Fibroblast of peridontal ligament (primary cell): ENCODE results near the gene RYK.
A peak's percentile ranks its signal among the peaks of the same experiment; 100 is the strongest.
"Not testable (repeated sequence)": the region's sequence is repeated elsewhere in the genome, so short reads cannot be mapped to it uniquely, and the experiment has no call there.

ENCODE experiments used
- DNase-seq: peaks from one replicate; pipeline ENCODE4 v3.0.0-alpha.2; 2010; ENCODE audit errors: extremely low read depth

Gene RYK

DNA sequence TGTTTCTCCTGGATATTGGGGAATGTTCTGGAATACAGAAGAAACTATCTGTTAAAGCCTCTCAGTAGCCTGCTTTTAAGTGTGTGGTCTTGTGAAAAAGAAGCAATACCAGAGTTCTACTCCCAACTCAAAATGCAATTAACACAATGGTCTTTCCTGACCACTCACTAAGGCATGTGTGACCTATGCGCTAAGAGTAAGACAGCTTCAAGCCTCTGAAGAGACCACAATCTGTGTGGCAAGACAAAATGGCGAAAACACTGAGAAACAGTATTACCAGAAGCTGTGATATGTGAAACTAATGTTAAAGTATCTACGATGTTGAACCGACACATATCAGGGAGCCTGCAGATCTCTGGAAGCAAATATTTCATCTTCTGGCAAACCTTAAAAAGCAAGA, 33.8 kb downstream of the RYK start:
- DNase-seq: no peak

DNA sequence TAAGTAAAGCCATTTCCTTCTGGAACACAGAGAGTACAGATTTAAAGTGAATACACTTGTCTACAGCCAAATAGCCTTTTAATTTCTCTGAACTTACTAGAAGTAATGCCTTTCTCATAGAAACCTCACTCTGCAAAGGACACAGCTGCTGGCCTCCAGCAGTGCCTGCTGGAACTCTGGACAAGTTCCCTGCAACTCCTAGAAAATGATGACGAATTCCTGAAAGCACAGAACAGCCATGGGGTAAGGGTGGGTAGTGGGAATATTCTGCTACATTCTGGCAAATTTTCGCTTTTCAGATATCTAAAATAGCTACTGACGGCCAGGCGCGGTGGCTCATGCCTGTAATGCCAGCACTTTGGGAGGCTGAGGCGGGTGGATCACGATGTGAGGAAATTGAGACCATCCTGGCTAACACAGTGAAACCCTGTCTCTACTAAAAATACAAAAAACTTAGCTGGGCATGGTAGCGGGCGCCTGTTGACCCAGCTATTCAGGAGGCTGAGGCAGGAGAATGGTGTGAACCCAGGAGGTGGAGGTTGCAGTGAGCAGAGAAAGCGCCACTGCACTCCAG, 34.4 kb downstream of the RYK start:
- DNase-seq: no peak

DNA sequence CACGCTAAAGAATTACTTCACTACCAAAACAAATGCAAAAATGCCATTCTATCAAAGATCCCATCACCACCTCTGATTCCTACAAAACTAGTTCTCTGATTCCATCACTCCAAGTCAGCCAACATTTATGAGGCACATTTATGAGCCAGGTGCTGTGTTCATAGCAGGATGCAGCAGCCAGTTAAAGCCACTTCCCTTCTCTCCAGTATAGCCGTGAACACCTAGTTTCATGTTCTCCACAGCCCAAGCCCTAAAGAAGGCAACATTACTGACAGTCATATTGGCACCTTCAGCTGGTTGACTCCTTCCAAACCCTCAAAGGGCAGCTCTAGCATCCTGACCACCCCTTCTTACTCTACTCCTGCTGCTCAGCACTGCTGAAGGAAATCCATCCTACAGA, 36.4 kb downstream of the RYK start:
- no peak for DNase-seq

DNA sequence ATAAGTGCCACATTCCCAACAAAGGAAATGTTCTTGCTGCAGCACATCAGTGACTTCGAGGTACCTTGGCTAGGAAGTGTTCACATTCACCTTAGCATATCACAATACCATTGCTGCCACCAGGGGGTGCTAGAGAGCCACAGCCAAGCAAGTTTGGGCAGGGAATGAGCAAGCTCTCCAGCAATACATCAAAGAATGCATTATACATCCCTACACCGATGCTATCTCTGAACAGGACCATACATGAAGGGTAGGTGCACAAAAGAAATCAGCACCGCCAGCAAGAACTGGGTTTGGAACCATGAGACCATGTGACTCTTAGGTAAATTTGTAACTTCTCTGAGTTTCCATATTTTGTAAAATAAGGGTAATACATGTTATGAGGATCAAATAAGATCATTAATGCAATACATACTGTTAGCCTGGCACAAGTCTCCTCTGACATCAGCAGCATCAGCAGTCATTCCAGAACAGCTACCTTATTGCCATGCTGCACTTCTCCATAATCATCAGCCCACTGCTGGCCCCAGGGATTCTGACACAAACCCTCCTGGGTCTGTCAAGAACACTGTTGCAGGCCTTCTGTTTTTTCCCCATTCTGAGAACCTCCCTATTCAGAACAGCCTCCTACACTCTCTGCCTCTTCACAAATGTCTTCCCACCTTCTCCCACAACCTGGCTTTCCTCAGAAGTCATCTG, 37.5 kb downstream of the RYK start:
- peak; percentile 79 for DNase-seq

DNA sequence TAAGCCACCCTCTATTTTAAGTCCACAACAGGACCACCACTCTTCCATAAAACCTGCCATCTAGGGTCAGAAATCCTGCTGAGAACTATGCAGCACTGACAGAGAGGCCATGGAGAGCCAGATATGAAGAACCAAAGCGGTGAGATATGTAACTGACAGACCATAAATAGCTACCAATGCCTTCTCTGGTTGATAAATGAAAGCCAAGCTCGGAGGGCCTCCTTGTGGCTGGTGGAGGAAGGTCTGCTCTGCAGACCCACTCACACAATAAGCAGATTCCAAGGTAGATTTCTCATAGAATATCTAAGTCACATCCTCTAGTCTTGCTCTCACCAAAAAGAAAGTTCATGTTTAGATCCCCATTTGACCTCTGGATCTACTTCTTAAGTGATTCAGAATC, 38.9 kb downstream of the RYK start:
- DNase-seq: peak; percentile 64

DNA sequence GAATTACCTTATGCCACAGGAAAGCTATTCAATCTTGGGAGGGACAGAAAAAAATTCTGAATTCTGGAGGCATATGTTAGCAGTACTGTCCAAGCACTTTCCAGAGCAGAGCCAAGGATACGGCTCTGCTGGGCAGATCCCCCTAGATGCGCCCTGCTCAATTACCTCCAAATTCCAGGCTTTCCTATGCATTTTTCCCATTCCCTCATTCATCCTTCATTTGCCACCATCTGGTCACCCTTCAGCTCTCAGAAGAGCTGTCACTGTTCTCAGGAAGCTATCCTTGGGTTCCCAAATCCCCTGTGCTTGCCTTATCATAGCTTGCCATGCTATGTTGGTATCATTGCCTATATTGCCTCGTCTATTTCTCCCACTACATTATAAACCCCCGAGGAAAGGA, 45.2 kb downstream of the RYK start:
- DNase-seq: no peak

DNA sequence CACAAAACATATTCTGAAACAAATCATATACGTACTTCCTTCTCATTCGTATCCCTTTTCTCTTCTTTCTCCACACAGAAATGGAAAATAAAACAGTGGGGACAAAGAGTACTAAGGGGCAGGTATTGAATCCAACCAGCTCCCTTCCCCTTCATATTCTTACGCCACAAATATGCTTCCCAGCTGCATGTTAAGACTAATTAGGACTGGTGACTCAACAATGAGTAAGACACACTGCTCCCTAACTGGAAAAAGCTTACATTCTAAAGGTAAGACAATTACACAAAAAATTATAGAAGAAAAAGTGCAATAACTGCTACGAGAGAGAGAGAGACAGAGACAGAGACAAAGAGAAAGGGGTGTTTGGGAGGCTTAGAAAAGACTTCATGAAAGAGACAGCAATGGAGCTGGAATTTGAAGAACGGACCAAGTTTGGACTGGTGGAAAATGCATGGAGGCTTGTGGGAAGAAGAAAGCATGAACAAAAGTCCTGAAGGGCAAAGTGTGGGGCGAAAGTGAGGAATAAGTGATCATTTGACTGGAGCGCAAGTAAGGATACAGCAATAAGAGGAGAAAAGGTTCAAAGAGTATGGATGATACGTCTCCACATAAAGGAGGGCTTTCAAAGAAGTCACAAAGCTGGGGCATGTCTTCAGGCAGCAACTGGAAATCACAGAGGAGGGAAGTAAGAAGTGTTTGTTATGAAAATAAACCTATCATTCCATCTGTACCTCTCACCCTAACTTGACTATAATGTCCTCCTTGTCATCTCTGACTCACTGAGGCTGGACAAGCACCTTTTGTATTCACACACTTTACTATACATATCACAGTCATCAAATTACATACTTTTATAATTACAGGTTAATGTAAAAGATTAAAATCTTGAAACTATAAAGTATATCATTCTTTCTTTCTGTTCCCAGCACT, 49.2 kb downstream of the RYK start:
- DNase-seq: peak; percentile 86

DNA sequence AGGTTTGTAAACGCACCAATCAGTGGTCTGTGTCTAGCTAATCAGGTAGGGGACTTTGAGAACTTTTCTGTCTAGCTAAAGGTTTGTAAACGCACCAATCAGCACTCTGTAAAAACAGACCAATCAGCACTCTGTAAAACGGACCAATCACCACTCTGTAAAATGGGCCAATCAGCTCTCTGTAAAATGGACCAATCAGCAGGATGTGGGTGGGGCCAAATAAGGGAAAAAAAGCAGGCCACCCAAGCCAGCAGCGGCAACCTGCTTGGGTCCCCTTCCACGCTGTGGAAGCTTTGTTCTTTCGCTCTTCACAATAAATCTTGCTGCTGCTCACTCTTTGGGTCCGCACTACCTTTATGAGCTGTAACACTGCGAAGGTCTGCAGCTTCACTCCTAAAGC, 50.8 kb downstream of the RYK start:
- DNase-seq: not testable (repeated sequence)

DNA sequence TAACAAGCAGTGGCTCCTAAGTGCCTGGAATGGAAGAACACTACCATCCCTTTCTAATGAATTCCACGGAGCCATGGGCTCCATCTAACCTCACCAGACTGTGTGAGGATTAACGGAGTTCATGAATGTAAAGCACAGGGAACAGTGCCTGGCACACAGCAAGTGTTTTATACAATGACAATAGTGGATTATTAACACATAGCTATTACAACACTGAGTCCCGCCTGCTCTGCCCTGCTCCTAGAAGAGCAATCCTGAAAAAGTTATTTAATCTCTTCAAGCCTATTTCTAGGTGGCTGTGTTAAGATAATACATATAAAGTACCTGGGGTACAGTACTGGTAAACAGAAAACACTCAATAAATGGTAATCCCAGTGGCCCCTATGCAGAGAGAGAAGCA, 51.4 kb downstream of the RYK start:
- no peak for DNase-seq

DNA sequence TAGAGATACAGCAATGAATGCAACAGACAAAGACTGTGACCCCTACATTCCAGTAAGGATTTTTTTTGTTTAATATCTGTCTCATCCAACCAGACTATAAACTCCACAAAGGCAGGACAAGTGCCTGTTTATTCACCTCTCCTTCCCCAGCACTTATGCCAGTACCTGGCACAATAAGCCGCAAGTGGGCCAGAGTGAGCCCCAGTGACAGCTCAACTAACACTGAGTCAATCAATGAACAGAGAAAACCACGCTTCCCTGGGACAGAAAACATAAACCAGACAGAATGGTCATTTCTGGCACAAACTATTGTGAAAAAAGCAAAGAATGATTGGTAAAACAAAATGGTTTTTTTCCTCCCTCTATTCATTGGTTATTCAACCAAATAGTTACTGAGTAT, 52.2 kb downstream of the RYK start:
- DNase-seq: no peak

DNA sequence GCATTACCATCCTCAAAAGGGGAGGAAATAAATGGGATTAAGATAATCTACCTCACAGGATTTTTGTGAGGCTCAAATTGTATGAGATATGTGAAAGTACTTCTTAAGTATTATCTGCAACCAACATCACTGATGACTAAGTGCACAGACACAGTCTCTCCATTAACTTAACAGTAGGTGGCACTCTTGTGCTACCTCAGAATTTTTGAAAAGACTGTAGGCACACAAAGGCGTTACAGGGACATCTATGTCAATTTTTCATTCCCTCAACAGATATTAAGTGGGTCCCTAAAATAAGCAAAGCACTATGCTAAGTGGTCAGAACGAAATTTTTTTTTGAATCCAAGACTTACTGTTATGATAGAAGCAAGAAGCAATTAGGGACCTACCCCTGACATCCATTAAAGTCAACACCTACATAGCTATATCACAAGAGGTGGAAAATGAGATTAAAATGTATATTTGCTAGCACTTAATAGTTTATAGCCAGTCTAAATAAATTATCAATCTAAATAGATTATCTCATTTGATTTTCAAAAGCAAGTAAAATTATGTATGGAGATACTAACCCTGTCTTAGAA, 52.9 kb downstream of the RYK start:
- DNase-seq: peak; percentile 84

DNA sequence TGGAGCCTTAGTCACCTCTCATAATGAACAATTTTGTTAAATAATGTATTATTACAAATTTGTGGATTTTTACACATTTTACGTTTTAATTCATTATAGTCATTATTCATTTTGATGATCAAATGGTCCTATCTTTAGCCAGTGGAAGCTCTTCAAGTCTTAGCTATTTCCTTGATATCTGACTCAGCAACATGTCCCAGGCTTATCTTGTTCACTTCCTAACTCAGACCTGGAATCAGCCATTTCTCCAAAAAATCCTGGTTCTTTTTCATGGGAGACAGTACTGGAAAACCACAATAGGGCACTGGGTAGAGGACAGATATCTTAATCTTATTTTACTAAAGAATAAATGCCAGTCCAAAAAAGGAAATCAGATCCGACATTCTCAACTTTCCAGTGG, 56.4 kb downstream of the RYK start:
- DNase-seq: no peak

DNA sequence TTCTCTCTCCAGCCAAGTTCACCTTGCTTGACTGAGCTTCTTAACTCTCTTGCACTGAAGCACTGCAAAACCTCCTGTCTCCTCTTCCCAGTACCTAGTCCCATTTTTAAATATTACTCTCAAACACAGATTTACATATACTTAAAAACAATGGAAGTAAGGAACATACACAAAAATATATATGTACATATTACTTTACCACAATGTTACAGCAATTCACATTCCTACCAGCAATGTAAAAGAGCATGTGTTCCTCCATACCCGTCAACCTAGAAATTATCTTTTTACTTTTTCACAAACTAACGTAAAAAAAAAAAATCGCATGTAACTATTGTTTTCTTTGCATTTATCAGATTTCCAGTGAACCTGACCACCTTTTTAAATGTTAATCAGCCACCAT, 60.4 kb downstream of the RYK start:
- no peak for DNase-seq

DNA sequence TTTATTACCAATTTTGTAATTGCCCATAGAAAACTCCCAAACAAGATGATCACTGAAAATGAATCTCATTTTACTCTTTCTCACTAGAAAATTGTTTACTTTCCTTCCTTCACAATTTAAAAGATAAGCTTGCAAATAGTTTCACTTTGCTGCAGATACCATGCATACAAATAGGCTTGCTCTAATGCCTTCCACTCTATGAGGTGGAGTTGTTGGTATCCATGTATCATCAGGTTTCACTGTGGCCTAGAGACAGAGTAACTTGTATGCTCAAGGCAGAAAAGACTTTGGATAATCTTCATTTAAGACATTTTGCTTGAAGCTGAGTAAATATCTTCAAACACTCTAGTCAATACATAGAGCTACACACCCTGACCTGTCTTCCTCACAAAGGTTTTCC, 60.8 kb downstream of the RYK start:
- peak; percentile 14 for DNase-seq

DNA sequence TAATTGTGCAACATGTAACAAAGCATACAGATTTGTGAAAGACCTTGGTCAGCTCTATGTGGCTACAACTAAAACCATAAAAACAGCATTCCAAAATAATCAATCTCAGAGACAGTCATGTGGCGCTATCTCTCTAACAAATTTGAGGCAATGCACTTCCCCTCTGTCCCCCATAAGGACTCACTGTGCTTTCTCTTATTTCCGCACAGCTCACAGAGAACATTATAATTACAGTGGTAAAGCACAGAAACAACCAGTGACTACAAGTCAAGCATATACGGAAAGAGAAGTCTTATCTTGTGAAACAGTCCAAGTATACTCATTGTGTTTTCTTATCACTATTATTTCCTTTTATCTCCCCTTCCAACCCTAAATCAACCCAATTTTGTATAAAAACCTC, 64.3 kb downstream of the RYK start:
- peak; percentile 18 for DNase-seq

DNA sequence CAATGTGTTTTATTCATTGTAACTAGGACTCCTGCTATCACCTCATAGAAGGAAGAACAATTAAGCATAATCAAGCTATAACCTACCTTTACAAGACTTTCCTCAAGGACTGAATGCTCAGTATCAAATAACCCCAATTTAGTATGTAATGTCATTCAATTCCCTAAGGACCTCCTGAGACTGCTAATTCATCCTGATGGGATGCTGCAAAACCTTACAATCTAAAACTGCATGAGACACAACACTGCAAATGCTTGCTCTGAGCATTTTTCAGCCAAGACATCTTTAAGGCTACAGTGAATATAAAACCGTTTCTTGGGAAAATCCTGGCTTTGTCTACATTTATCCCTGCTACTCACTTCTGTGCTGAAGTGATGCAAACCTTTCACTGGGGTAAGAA, 69.9 kb downstream of the RYK start:
- no peak for DNase-seq

DNA sequence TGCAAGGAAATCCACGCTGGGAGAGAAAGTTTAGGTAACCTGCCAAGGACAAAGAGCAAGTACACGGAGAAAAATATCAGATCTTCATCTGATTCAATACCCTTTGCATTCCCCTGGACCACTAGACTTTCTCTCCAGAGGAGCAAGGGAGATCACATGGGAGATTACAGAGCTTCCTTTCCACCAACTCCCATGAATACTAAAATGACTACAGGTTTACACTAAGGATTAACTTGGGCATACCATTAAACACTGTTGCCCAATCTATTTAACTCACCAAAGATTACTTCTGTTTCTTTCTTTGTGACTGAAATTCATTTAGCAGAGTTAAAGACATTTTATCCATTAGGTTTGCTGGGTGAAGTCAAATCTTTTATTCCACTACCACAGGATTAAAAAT, 71.2 kb downstream of the RYK start:
- no peak for DNase-seq

DNA sequence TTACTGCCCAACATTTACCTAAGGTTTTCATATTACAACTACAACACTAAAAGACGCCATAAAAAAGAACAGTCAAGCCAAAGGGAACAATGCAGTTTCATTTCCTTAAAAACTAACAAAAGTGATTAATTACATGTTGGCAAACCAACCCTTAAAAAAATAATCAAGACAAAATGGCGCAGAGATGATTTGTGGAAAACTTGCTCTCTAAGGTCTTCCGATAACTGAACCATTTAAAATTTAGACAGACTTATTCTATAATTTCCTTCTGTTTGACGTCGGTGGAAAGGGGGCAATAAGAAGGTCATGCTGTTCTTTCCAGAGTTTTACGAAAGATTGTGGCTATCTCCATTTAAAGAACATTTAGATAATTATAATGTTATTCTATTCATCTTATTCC, 87.6 kb downstream of the RYK start:
- no peak for DNase-seq

DNA sequence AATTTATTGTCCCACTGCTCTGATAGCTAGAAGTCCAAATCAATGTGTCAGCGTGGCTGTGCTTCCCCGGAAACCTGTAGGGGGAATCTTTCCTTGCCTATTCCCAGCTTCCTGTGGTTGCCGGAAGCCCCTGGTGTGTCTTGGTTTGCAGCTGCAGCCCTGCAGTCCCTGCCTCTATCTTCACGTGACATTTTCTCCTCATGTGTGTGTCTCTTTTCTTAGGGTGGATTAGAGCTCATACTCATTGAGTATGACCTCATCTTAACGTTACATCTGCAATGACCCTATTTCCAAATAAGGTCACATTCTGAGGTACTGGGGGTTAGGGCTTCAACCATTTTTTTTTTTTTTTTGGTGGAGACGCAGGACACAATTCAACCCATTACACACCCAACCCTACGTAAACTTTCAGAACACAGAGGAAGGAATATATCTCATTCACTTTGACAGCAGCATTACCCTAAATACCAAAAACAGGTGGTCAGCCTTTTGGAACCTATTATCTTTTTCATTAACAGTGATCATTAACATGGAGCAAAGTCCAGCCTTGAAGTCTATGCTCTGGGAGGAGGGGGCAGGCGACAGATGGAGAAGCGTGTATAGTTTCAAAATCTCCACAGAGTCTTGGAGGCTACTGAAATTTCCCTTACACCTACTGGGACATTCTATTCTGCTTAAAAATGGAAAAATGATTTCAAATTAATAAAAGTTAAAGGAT, 88.6 kb downstream of the RYK start:
- DNase-seq: no peak

DNA sequence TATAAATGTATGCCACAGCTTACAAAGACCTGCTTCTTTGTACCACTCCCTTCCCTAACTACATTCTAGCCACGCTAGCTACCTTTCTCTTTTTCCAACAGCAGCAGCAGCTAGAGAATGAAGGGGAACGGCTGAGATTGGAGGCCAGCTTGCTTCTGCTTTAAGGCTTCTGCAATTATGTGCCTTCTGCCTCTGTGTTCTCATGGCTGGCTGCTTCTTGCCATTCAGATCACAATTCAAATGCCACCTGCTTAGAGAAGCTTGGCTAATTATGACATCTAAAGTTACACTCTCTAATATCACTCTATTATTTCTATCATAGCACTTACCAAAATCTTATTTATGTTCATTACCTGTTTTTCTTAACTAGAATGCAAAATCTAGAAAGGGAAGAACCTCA, 95.2 kb downstream of the RYK start:
- no peak for DNase-seq

DNA sequence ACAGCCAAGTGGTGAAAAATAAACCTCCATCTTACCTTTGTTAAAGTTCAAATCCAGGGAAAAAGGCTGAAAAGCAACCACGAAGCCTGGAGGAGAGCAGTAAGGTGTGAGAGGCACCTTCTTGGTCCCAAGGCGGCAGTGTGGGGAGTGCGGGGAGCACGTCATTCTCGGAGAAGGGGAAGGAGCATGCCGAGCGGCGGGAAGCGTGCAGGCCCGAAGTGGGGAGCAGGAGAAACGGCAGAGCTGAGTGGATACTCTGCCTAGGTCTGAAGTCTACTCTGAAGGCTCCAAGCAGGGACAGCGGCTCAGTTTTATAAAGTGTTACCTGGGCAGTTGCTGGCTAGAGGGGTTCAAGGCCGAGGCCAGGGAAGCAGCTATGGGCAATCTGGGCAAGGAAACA, 96.9 kb downstream of the RYK start:
- no peak for DNase-seq

DNA sequence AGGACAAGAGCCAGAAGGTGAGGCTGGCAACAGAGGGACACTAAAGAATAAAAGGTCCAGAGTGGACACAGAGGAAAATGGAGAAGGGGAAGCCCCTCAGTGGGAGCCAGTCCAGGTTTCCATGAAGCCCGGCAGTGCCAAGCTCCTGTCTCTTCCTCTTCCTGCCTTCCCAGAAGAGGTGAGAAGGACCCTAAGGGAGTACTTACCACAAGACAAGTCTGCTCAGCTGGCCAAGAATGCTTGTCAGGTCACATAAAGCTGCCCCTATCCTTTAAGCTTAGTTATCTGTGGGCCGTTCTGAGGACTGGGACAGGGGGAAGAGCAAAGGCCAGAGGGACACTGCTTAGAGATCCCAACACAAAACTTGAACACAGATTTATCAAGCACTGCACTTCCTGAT, 100.2 kb downstream of the RYK start:
- DNase-seq: no peak
